Suprapubic skin (tissue), 3 donors: Measurements from ENCODE around the gene PRMT5.

Source experiments
- POLR2A ChIP-seq, 2 donors: fragments of 450-650 bp; IDR thresholded peaks; one replicate each; pipeline ENCODE4 v1.6.1; 2017; ENCODE audit warnings: antibody characterized with exemption in 2 of 2, mild to moderate bottlenecking in 2 of 2, moderate library complexity in 2 of 2
- TF ChIP-seq, protein P1 (sequence below), 2 donors: fragments of 200-600 bp in 1 of 2; fragments of 450-650 bp in 1 of 2; sonication (generic) in 1 of 2; IDR thresholded peaks; one replicate each; pipeline ENCODE4 v1.5.1; 2016 to 2019; ENCODE audit warnings: antibody characterized with exemption in 2 of 2, mild to moderate bottlenecking in 1 of 2, moderate library complexity in 1 of 2

DNA sequence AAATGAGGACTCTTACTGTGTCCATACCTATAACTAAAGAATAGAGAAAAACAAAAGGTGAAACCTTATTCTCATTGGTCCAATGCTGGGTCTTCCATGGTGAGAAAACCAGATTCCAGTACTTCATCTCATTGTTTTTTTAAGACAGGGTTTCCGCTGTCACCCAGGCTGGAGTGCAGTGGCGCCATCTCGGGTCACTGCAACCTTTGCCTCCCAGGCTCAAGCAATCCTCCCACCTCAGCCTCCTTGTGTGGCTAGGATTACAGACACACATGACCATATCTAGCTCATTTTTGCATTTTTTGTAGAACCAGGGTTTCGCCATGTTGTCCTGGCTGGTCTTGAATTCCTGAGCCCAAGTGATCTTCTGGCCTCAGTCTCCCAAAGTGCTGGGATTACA, 23.5 kb downstream of the PRMT5 start:
- TF ChIP-seq, protein P1, sequence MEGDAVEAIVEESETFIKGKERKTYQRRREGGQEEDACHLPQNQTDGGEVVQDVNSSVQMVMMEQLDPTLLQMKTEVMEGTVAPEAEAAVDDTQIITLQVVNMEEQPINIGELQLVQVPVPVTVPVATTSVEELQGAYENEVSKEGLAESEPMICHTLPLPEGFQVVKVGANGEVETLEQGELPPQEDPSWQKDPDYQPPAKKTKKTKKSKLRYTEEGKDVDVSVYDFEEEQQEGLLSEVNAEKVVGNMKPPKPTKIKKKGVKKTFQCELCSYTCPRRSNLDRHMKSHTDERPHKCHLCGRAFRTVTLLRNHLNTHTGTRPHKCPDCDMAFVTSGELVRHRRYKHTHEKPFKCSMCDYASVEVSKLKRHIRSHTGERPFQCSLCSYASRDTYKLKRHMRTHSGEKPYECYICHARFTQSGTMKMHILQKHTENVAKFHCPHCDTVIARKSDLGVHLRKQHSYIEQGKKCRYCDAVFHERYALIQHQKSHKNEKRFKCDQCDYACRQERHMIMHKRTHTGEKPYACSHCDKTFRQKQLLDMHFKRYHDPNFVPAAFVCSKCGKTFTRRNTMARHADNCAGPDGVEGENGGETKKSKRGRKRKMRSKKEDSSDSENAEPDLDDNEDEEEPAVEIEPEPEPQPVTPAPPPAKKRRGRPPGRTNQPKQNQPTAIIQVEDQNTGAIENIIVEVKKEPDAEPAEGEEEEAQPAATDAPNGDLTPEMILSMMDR (IDR thresholded peaks at IDR 0.05): no peak
- TF ChIP-seq POLR2A (IDR thresholded peaks at IDR 0.05): no peak
